Measurements from ENCODE around the gene CDYL2.

The CDYL2 gene

GRCh38 chr16:80719573-80719972 lies 84.8 kb downstream of the CDYL2 start:
- H3K9me3 ChIP-seq (ENCODE audit: control insufficient read depth in 1 of 2, low read length in 2 of 2): peaks cover 4 to 9% of the 10 kb centered on the region in 2 donors

GRCh38 chr16:80718480-80719220 lies 85.7 kb downstream of the CDYL2 start:
- H3K4me3 ChIP-seq (ENCODE audit: low read depth in 1 of 2, low read length in 2 of 2): no peak overlapping the region

More at GRCh38 chr16:80719573-80719972, 84.8 kb downstream of the CDYL2 start:
- no peak overlapping the region for H3K4me3 ChIP-seq (ENCODE audit: low read depth in 1 of 2, low read length in 2 of 2)
- H3K36me3 ChIP-seq (ENCODE audit: control insufficient read depth in 1 of 2, insufficient read depth in 2 of 2, low read length in 2 of 2): no peaks in the 10 kb centered on the region
- H3K4me1 ChIP-seq (ENCODE audit: control insufficient read depth in 1 of 2, insufficient read depth in 2 of 2, low read length in 2 of 2): peaks cover 13 to 16% of the 10 kb centered on the region in 2 donors
- H3K27me3 ChIP-seq (ENCODE audit: control insufficient read depth in 1 of 2, insufficient read depth in 2 of 2, low read length in 2 of 2): no peaks in the 10 kb centered on the region
- H3K27ac ChIP-seq (ENCODE audit: low read depth, low read length): no peak overlapping the region
- no peak overlapping the region for H3K9ac ChIP-seq (ENCODE audit: low read depth in 1 of 2, low read length in 2 of 2)

GRCh38 chr16:80717611-80718010 lies 86.8 kb downstream of the CDYL2 start:
- Histone ChIP-seq H3K27ac (ENCODE audit: low read depth, low read length) (no peak overlapping the region), H3K36me3 (ENCODE audit: control insufficient read depth in 1 of 2, insufficient read depth in 2 of 2, low read length in 2 of 2) (no peaks in the 10 kb centered on the region), H3K4me1 (ENCODE audit: control insufficient read depth in 1 of 2, insufficient read depth in 2 of 2, low read length in 2 of 2) (peaks cover 13 to 16% of the 10 kb centered on the region in 2 donors), H3K4me3 (ENCODE audit: low read depth in 1 of 2, low read length in 2 of 2) (no peak overlapping the region), H3K9ac (ENCODE audit: low read depth in 1 of 2, low read length in 2 of 2) (no peak overlapping the region), H3K9me3 (ENCODE audit: control insufficient read depth in 1 of 2, low read length in 2 of 2) (peaks cover under 1 to 2% of the 10 kb centered on the region in 2 donors), H3K27me3 (ENCODE audit: control insufficient read depth in 1 of 2, insufficient read depth in 2 of 2, low read length in 2 of 2) (no peaks in the 10 kb centered on the region)

More at GRCh38 chr16:80718480-80719220, 85.7 kb downstream of the CDYL2 start:
- H3K9ac ChIP-seq (ENCODE audit: low read depth in 1 of 2, low read length in 2 of 2): no peak overlapping the region
- H3K27me3 ChIP-seq (ENCODE audit: control insufficient read depth in 1 of 2, insufficient read depth in 2 of 2, low read length in 2 of 2): no peaks in the 10 kb centered on the region
- H3K27ac ChIP-seq (ENCODE audit: low read depth, low read length): no peak overlapping the region
- H3K9me3 ChIP-seq (ENCODE audit: control insufficient read depth in 1 of 2, low read length in 2 of 2): peaks cover 4 to 9% of the 10 kb centered on the region in 2 donors
- peaks cover 13 to 16% of the 10 kb centered on the region in 2 donors for H3K4me1 ChIP-seq (ENCODE audit: control insufficient read depth in 1 of 2, insufficient read depth in 2 of 2, low read length in 2 of 2)
- H3K36me3 ChIP-seq (ENCODE audit: control insufficient read depth in 1 of 2, insufficient read depth in 2 of 2, low read length in 2 of 2): no peaks in the 10 kb centered on the region

GRCh38 chr16:80716564-80717139 lies 87.7 kb downstream of the CDYL2 start:
- Histone ChIP-seq H3K4me1 (ENCODE audit: control insufficient read depth in 1 of 2, insufficient read depth in 2 of 2, low read length in 2 of 2) (peaks cover 13 to 16% of the 10 kb centered on the region in 2 donors), H3K36me3 (ENCODE audit: control insufficient read depth in 1 of 2, insufficient read depth in 2 of 2, low read length in 2 of 2) (no peaks in the 10 kb centered on the region), H3K9ac (ENCODE audit: low read depth in 1 of 2, low read length in 2 of 2) (no peak overlapping the region), H3K27ac (ENCODE audit: low read depth, low read length) (no peak overlapping the region), H3K4me3 (ENCODE audit: low read depth in 1 of 2, low read length in 2 of 2) (no peak overlapping the region), H3K27me3 (ENCODE audit: control insufficient read depth in 1 of 2, insufficient read depth in 2 of 2, low read length in 2 of 2) (no peaks in the 10 kb centered on the region), H3K9me3 (ENCODE audit: control insufficient read depth in 1 of 2, low read length in 2 of 2) (no peaks in the 10 kb centered on the region)

GRCh38 chr16:80711406-80711805 lies 93.0 kb downstream of the CDYL2 start:
- H3K27ac ChIP-seq (ENCODE audit: low read depth, low read length): no peak overlapping the region
- H3K27me3 ChIP-seq (ENCODE audit: control insufficient read depth in 1 of 2, insufficient read depth in 2 of 2, low read length in 2 of 2): no peaks in the 10 kb centered on the region
- peaks cover 0 to 3% of the 10 kb centered on the region in 2 donors for H3K36me3 ChIP-seq (ENCODE audit: control insufficient read depth in 1 of 2, insufficient read depth in 2 of 2, low read length in 2 of 2)
- no peaks in the 10 kb centered on the region for H3K4me1 ChIP-seq (ENCODE audit: control insufficient read depth in 1 of 2, insufficient read depth in 2 of 2, low read length in 2 of 2)
- no peaks in the 10 kb centered on the region for H3K9me3 ChIP-seq (ENCODE audit: control insufficient read depth in 1 of 2, low read length in 2 of 2)
- H3K4me3 ChIP-seq (ENCODE audit: low read depth in 1 of 2, low read length in 2 of 2): no peak overlapping the region
- H3K9ac ChIP-seq (ENCODE audit: low read depth in 1 of 2, low read length in 2 of 2): no peak overlapping the region

GRCh38 chr16:80710918-80711317 lies 93.5 kb downstream of the CDYL2 start:
- Histone ChIP-seq H3K4me1 (ENCODE audit: control insufficient read depth in 1 of 2, insufficient read depth in 2 of 2, low read length in 2 of 2) (no peaks in the 10 kb centered on the region), H3K4me3 (ENCODE audit: low read depth in 1 of 2, low read length in 2 of 2) (no peak overlapping the region), H3K9me3 (ENCODE audit: control insufficient read depth in 1 of 2, low read length in 2 of 2) (no peaks in the 10 kb centered on the region)

GRCh38 chr16:80708823-80709222 lies 95.6 kb downstream of the CDYL2 start:
- Histone ChIP-seq H3K27me3 (ENCODE audit: control insufficient read depth in 1 of 2, insufficient read depth in 2 of 2, low read length in 2 of 2) (no peaks in the 10 kb centered on the region), H3K9ac (ENCODE audit: low read depth in 1 of 2, low read length in 2 of 2) (no peak overlapping the region)

More at GRCh38 chr16:80710918-80711317, 93.5 kb downstream of the CDYL2 start:
- Histone ChIP-seq H3K27ac (ENCODE audit: low read depth, low read length) (no peak overlapping the region), H3K27me3 (ENCODE audit: control insufficient read depth in 1 of 2, insufficient read depth in 2 of 2, low read length in 2 of 2) (no peaks in the 10 kb centered on the region), H3K9ac (ENCODE audit: low read depth in 1 of 2, low read length in 2 of 2) (no peak overlapping the region), H3K36me3 (ENCODE audit: control insufficient read depth in 1 of 2, insufficient read depth in 2 of 2, low read length in 2 of 2) (peaks cover 0 to 3% of the 10 kb centered on the region in 2 donors)

GRCh38 chr16:80707686-80708085 lies 96.7 kb downstream of the CDYL2 start:
- no peak overlapping the region for H3K9ac ChIP-seq (ENCODE audit: low read depth in 1 of 2, low read length in 2 of 2)
- no peaks in the 10 kb centered on the region for H3K9me3 ChIP-seq (ENCODE audit: control insufficient read depth in 1 of 2, low read length in 2 of 2)
- no peaks in the 10 kb centered on the region for H3K27me3 ChIP-seq (ENCODE audit: control insufficient read depth in 1 of 2, insufficient read depth in 2 of 2, low read length in 2 of 2)
- no peak overlapping the region for H3K27ac ChIP-seq (ENCODE audit: low read depth, low read length)
- no peak overlapping the region for H3K4me3 ChIP-seq (ENCODE audit: low read depth in 1 of 2, low read length in 2 of 2)
- H3K4me1 ChIP-seq (ENCODE audit: control insufficient read depth in 1 of 2, insufficient read depth in 2 of 2, low read length in 2 of 2): peaks cover 11 to 24% of the 10 kb centered on the region in 2 donors
- peaks cover 0 to 3% of the 10 kb centered on the region in 2 donors for H3K36me3 ChIP-seq (ENCODE audit: control insufficient read depth in 1 of 2, insufficient read depth in 2 of 2, low read length in 2 of 2)

More at GRCh38 chr16:80708823-80709222, 95.6 kb downstream of the CDYL2 start:
- Histone ChIP-seq H3K4me3 (ENCODE audit: low read depth in 1 of 2, low read length in 2 of 2) (no peak overlapping the region), H3K36me3 (ENCODE audit: control insufficient read depth in 1 of 2, insufficient read depth in 2 of 2, low read length in 2 of 2) (peaks cover 0 to 3% of the 10 kb centered on the region in 2 donors), H3K4me1 (ENCODE audit: control insufficient read depth in 1 of 2, insufficient read depth in 2 of 2, low read length in 2 of 2) (peaks cover 11 to 17% of the 10 kb centered on the region in 2 donors), H3K9me3 (ENCODE audit: control insufficient read depth in 1 of 2, low read length in 2 of 2) (no peaks in the 10 kb centered on the region), H3K27ac (ENCODE audit: low read depth, low read length) (no peak overlapping the region)

GRCh38 chr16:80705596-80705995 lies 98.8 kb downstream of the CDYL2 start:
- no peak overlapping the region for H3K4me3 ChIP-seq (ENCODE audit: low read depth in 1 of 2, low read length in 2 of 2)
- no peak overlapping the region for H3K27ac ChIP-seq (ENCODE audit: low read depth, low read length)
- no peak overlapping the region for H3K9ac ChIP-seq (ENCODE audit: low read depth in 1 of 2, low read length in 2 of 2)
- no peaks in the 10 kb centered on the region for H3K27me3 ChIP-seq (ENCODE audit: control insufficient read depth in 1 of 2, insufficient read depth in 2 of 2, low read length in 2 of 2)
- H3K9me3 ChIP-seq (ENCODE audit: control insufficient read depth in 1 of 2, low read length in 2 of 2): no peaks in the 10 kb centered on the region
- H3K4me1 ChIP-seq (ENCODE audit: control insufficient read depth in 1 of 2, insufficient read depth in 2 of 2, low read length in 2 of 2): peaks cover 11 to 32% of the 10 kb centered on the region in 2 donors
- H3K36me3 ChIP-seq (ENCODE audit: control insufficient read depth in 1 of 2, insufficient read depth in 2 of 2, low read length in 2 of 2): peaks cover 0 to 3% of the 10 kb centered on the region in 2 donors

GRCh38 chr16:80704751-80705505 lies 99.5 kb downstream of the CDYL2 start:
- Histone ChIP-seq H3K36me3 (ENCODE audit: control insufficient read depth in 1 of 2, insufficient read depth in 2 of 2, low read length in 2 of 2) (peaks cover 0 to 3% of the 10 kb centered on the region in 2 donors), H3K4me1 (ENCODE audit: control insufficient read depth in 1 of 2, insufficient read depth in 2 of 2, low read length in 2 of 2) (peaks cover 11 to 32% of the 10 kb centered on the region in 2 donors), H3K9ac (ENCODE audit: low read depth in 1 of 2, low read length in 2 of 2) (no peak overlapping the region)

More at GRCh38 chr16:80704751-80705505, 99.5 kb downstream of the CDYL2 start:
- Histone ChIP-seq H3K27ac (ENCODE audit: low read depth, low read length) (no peak overlapping the region), H3K4me3 (ENCODE audit: low read depth in 1 of 2, low read length in 2 of 2) (no peak overlapping the region), H3K9me3 (ENCODE audit: control insufficient read depth in 1 of 2, low read length in 2 of 2) (no peaks in the 10 kb centered on the region), H3K27me3 (ENCODE audit: control insufficient read depth in 1 of 2, insufficient read depth in 2 of 2, low read length in 2 of 2) (no peaks in the 10 kb centered on the region)
